ENCODE results near the gene PLXNA4.

- TF ChIP-seq CTCF (conservative IDR thresholded peaks at IDR 0.05; ENCODE audit: low read depth in 2 of 2): no peak
- no peak for TF ChIP-seq EZH2phosphoT487 (IDR thresholded peaks at IDR 0.05; ENCODE audit: unreplicated experiment)
- no peak for TF ChIP-seq POLR2AphosphoS5 (IDR thresholded peaks at IDR 0.05; ENCODE audit: low read depth)
- TF ChIP-seq REST (IDR thresholded peaks at IDR 0.05; ENCODE audit: unreplicated experiment): no peak
- TF ChIP-seq JUNB (IDR thresholded peaks at IDR 0.05; ENCODE audit: unreplicated experiment): no peak
- TF ChIP-seq CREB1 (CRISPR knock-in tag; IDR thresholded peaks at IDR 0.05; ENCODE audit: low read depth): no peak
Observed at GRCh38 chr7:132367004-132367403, 209.3 kb downstream of the PLXNA4 start.

All from GM23338 (cell line).